Psoas muscle (tissue), 8 donors: ENCODE measurements around the gene C19orf67. TPM values are rescaled to one million over a fixed set of nuclear protein-coding genes. Genes with fewer than 3 reads are reported as not detected.
"Not testable (repeated sequence)": the region's sequence is repeated elsewhere in the genome, so short reads cannot be mapped to it uniquely, and the experiment has no call there.

ENCODE experiments used
- ATAC-seq, 4 donors: fragments of 200-7000 bp; cut with Tn5 transposase; one replicate each; pipeline ENCODE4 v1.9.1; 2020; ENCODE audit warnings: moderate library complexity in 3 of 4, mild to moderate bottlenecking in 2 of 4
- DNase-seq, 2 donors: peaks; one replicate each; pipeline ENCODE4 v3.0.0-alpha.2; 2020
- H3K27ac ChIP-seq: fragments of 200-600 bp; one replicate; pipeline ENCODE4 v1.8.0; 2022
- H3K27me3 ChIP-seq, 3 donors: fragments of 200-600 bp in 1 of 3; one replicate each; pipeline versions ENCODE4 v1.6.1 to v1.8.0; 2013 to 2022; ENCODE audit warnings: low read length in 2 of 3, mild to moderate bottlenecking in 2 of 3, moderate library complexity in 1 of 3; ENCODE audit not compliant: insufficient read depth in 3 of 3
- H3K36me3 ChIP-seq, 2 donors: fragments of 200-600 bp in 1 of 2; one replicate each; pipeline versions ENCODE4 v1.6.1 to v1.8.0; 2013 to 2022; ENCODE audit warnings: low read depth in 1 of 2, mild to moderate bottlenecking in 1 of 2, moderate library complexity in 1 of 2; ENCODE audit not compliant: insufficient read depth in 1 of 2
- H3K4me1 ChIP-seq: fragments of 200-600 bp; one replicate; pipeline ENCODE4 v1.8.0; 2022
- H3K4me3 ChIP-seq: fragments of 200-600 bp; one replicate; pipeline ENCODE4 v1.8.0; 2022; ENCODE audit warnings: mild to moderate bottlenecking
- H3K9me3 ChIP-seq: fragments of 200-600 bp; one replicate; pipeline ENCODE4 v1.8.0; 2022
- WGBS, 3 donors: extraction: QIAGEN DNeasy Blood & Tissue Kit; methylation state at CpG; one replicate each; pipeline versions ENCODE4 v1.1.6 to v1.1.7; 2013; 5-methylcytosine and 5-hydroxymethylcytosine counted together
- intact Hi-C, 2 donors: fragments of 100-400 bp; cut with DNase I; formaldehyde crosslinking; loops; one replicate each; pipeline versions ENCODE4 v1.11.0 to v1.14.2; 2022
- polyA plus RNA-seq, 3 donors: library from polyadenylated mRNA; stranded (reverse); fragments of 200-250 nt; gene quantifications; one replicate each; pipeline ENCODE4 v1.2.3, GENCODE V29; 2013
- total RNA-seq, 4 donors: library from RNA; stranded (reverse); fragmentation: NEBNext Ultra II Directional in 2 of 4; extraction: Animal tissue kit (Norgen Biotek cat#: 25700) in 2 of 4; gene quantifications; one replicate each; pipeline versions ENCODE4 v1.2.1 to v1.2.4, GENCODE V29; 2021 to 2023
- TF ChIP-seq, protein P1 (sequence below): fragments of 200-600 bp; IDR thresholded peaks from one replicate; pipeline ENCODE4 v1.8.0; 2022; ENCODE audit warnings: antibody characterized with exemption
- donor health status: healthy with polysubstance abuse.
- donor health status: DM: no; HTN: no; CAD: no; lungs with moderate emphysema.
- donor health status: Bipolar disorder and iron deficiency.
- donor health status: healthy.
- donor health status: DM: yes; HTN: yes; CAD: no.
- donor health status: DM: no; HTN: no; CAD: no.
- donor health status: DM: no; HTN: no; CAD: no.
- donor health status: DM: yes; HTN: yes; CAD: no.

The C19orf67 gene
- total and polyA plus RNA-seq, 7 donors = not detected

DNA sequence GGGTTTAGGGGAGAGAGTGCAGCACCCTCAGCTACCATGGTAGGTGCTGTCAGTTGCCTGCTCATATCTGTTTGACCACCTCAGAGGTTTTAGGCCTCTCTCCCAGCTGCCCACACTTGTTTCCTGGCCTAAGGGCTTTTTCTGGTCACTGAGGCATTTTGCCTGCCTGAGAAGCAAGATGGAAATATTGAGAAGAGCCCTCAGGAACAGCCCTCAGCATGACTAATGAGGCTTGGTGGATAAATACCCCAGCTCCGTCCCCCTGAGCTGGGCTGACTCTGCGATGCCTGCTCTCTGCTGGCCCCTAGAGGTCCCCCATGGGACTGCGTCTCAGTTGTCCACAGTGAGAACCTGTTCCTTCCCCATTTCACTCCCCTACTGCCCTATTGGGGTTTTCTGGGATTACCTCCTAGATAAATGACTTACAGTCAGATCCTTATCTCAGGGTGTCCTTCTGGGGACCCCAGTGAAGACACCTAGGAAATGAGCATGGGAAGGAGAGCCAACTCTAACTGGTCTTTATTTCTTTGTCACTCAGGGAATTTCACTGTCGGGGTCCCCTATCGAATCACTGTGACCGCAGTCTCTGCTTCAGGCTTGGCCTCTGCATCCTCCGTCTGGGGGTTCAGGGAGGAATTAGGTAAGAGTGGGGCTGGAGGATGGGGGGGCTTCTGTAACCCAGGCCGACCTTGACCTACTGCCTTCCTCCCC is 37.0 kb downstream of the C19orf67 start:
- TF ChIP-seq, protein P1, sequence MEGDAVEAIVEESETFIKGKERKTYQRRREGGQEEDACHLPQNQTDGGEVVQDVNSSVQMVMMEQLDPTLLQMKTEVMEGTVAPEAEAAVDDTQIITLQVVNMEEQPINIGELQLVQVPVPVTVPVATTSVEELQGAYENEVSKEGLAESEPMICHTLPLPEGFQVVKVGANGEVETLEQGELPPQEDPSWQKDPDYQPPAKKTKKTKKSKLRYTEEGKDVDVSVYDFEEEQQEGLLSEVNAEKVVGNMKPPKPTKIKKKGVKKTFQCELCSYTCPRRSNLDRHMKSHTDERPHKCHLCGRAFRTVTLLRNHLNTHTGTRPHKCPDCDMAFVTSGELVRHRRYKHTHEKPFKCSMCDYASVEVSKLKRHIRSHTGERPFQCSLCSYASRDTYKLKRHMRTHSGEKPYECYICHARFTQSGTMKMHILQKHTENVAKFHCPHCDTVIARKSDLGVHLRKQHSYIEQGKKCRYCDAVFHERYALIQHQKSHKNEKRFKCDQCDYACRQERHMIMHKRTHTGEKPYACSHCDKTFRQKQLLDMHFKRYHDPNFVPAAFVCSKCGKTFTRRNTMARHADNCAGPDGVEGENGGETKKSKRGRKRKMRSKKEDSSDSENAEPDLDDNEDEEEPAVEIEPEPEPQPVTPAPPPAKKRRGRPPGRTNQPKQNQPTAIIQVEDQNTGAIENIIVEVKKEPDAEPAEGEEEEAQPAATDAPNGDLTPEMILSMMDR = peak; percentile 77

GRCh38 chr19:14047866-14048265 is 37.7 kb downstream of the C19orf67 start:
- H3K27me3 ChIP-seq, H3K9me3 ChIP-seq, H3K27ac ChIP-seq, H3K36me3 ChIP-seq, intact Hi-C loops, H3K4me3 ChIP-seq, DNase-seq, H3K4me1 ChIP-seq, ATAC-seq: not testable (repeated sequence)
- 97 to 100% (median 98%) methylated on average over 10 of the region's 10 CpGs for WGBS, 3 donors

More for the DNA sequence above, 37.0 kb downstream of the C19orf67 start:
- intact Hi-C loops = no loop called here
- H3K4me3 ChIP-seq = no peak overlapping the region
- no peaks in the 10 kb centered on the region for H3K4me1 ChIP-seq
- ATAC-seq = peak in 3 of 4 donors; percentile 77 to 80 (median 77)
- H3K9me3 ChIP-seq = no peaks in the 10 kb centered on the region
- no peaks in the 10 kb centered on the region for H3K27me3 ChIP-seq
- WGBS, 3 donors = 78 to 81% (median 79%) methylated on average over 7 to 8 of the region's 8 CpGs
- H3K27ac ChIP-seq = no peak overlapping the region
- H3K36me3 ChIP-seq = no peaks in the 10 kb centered on the region
- peak; percentile 41 to 72 for DNase-seq

- H3K36me3 ChIP-seq, H3K27me3 ChIP-seq, H3K9me3 ChIP-seq: not testable (repeated sequence)
- intact Hi-C loops = loop anchor here in 1 of 2 donors (2.0 kb wide), 1 partner anchor 162 kb away; no protein-coding TSS in a partner anchor
- Histone ChIP-seq H3K4me1 (peaks cover 10% of the 10 kb centered on the region), H3K27ac (peak overlapping the region; percentile 67), H3K4me3 (peak overlapping the region; percentile 36)
- WGBS, 3 donors = 33 to 40% (median 34%) methylated on average over 19 of the region's 19 CpGs
- peak in 1 of 2 donors; percentile 39 for DNase-seq
- ATAC-seq = peak; percentile 75 to 94 (median 90)
- TF ChIP-seq, protein P1 = peak; percentile 57
Measured at GRCh38 chr19:14042659-14043608, 42.6 kb downstream of the C19orf67 start.

- H3K27ac ChIP-seq = no peak overlapping the region
- H3K36me3 ChIP-seq = no peaks in the 10 kb centered on the region
- H3K9me3 ChIP-seq = no peaks in the 10 kb centered on the region
- ATAC-seq = no peak
- H3K27me3 ChIP-seq = no peaks in the 10 kb centered on the region
- H3K4me1 ChIP-seq = peaks cover 10% of the 10 kb centered on the region
- intact Hi-C loops = no loop called here
- H3K4me3 ChIP-seq = no peak overlapping the region
- TF ChIP-seq, protein P1 = no peak
- WGBS, 3 donors = 80 to 85% (median 83%) methylated on average over 7 of the region's 7 CpGs
- DNase-seq = no peak
Measured at GRCh38 chr19:14039181-14039580, 46.4 kb downstream of the C19orf67 start.

DNA sequence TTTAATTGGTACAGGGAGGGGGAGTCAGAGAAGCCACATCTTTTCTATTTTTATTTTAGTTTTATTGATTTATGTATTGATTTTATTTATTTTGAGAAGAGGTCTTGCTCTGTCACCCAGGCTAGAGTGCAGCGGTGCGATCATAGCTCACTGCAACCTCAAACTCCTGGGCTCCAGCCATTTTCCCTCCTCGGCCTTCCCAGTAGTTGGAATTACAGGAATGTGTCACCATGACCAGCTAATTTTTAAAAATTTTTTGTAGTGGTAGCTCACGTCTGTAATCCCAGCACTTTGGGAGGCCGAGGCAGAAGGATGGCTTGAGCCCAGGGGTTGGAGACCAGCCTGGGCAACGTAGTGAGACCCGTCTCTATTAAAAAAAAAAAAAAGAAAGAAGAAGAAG is 49.9 kb downstream of the C19orf67 start:
- no peaks in the 10 kb centered on the region for H3K4me1 ChIP-seq
- no peak for DNase-seq
- H3K36me3 ChIP-seq = no peaks in the 10 kb centered on the region
- peak overlapping the region; percentile 20 for H3K27ac ChIP-seq
- no peaks in the 10 kb centered on the region for H3K9me3 ChIP-seq
- no peaks in the 10 kb centered on the region for H3K27me3 ChIP-seq
- intact Hi-C loops = no loop called here
- ATAC-seq = no peak
- TF ChIP-seq, protein P1 = no peak
- WGBS, 3 donors = 38 to 67% (median 64%) methylated on average over 7 of the region's 7 CpGs
- no peak overlapping the region for H3K4me3 ChIP-seq

DNA sequence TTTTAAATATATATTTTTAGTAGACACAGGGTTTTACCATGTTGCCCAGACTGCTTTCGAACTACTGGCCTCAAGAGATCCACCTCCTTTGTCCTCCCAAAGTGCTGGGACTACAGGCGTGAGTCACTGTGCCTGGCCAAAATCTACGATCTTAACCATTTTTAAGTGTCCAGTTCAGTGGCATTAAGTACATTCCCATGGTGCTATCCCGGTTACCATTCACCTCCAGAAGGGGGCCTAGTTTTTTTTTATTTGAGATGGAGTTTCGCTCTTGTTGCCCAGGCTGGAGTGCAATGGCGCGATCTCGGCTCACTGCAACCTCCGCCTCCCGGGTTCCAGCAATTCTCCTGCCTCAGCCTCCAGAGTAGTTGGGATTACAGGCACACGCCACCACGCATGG is 50.4 kb downstream of the C19orf67 start:
- H3K4me1 ChIP-seq, H3K36me3 ChIP-seq, H3K9me3 ChIP-seq, H3K27me3 ChIP-seq, H3K4me3 ChIP-seq, intact Hi-C loops, DNase-seq, H3K27ac ChIP-seq, ATAC-seq: not testable (repeated sequence)
- 90 to 93% (median 91%) methylated on average over 12 of the region's 12 CpGs for WGBS, 3 donors
